Mucosa of stomach (tissue), 1 donor: ENCODE measurements around the gene VCAN.

ENCODE experiments used
- H3K27me3 ChIP-seq: one replicate; pipeline ENCODE4 v1.7.0; 2013; ENCODE audit warnings: mild to moderate bottlenecking, low read length; ENCODE audit not compliant: control insufficient read depth, insufficient read depth
- H3K36me3 ChIP-seq: one replicate; pipeline ENCODE4 v1.7.0; 2013; ENCODE audit warnings: low read length; ENCODE audit not compliant: control insufficient read depth, insufficient read depth
- H3K4me1 ChIP-seq: one replicate; pipeline ENCODE4 v1.7.0; 2013; ENCODE audit warnings: mild to moderate bottlenecking, low read length; ENCODE audit not compliant: control insufficient read depth, insufficient read depth
- H3K4me3 ChIP-seq: one replicate; pipeline ENCODE4 v1.7.0; 2013; ENCODE audit warnings: low read length
- H3K9ac ChIP-seq: one replicate; pipeline ENCODE4 v1.7.0; 2013; ENCODE audit warnings: mild to moderate bottlenecking, low read length, moderate library complexity
- H3K9me3 ChIP-seq: one replicate; pipeline ENCODE4 v1.7.0; 2013; ENCODE audit warnings: mild to moderate bottlenecking, low read length, moderate library complexity; ENCODE audit not compliant: control insufficient read depth
- donor health status: Pancreatic carcinoma.

VCAN gene

DNA sequence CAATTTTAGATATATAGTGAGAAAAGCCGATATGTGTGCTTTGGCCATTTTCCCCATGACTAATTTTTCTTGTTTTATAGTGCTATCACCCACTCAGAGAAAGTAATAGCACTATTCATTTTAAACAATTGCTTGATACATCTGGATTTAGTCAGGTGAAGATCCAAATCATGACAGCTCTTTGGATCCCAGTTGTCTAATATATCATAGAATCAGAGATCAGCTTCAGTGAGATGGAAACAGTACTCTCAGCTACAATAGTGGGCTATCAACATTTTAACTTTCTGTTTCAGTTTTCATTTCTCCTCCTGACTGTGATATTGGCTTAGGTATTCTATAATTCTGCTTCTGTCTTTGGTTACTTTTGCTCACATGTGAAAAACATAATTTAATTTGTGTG is 38.7 kb downstream of the VCAN start:
- Histone ChIP-seq H3K4me1 (no peaks in the 10 kb centered on the region), H3K9me3 (no peaks in the 10 kb centered on the region), H3K36me3 (no peaks in the 10 kb centered on the region), H3K27me3 (no peaks in the 10 kb centered on the region), H3K9ac (no peak overlapping the region), H3K4me3 (no peak overlapping the region)

- no peaks in the 10 kb centered on the region for H3K4me1 ChIP-seq
- H3K36me3 ChIP-seq: no peaks in the 10 kb centered on the region
- no peaks in the 10 kb centered on the region for H3K27me3 ChIP-seq
- H3K9me3 ChIP-seq: no peaks in the 10 kb centered on the region
- H3K4me3 ChIP-seq: no peak overlapping the region
- no peak overlapping the region for H3K9ac ChIP-seq
Measured at GRCh38 chr5:83512061-83512745, 40.7 kb downstream of the VCAN start.

- H3K36me3 ChIP-seq: no peaks in the 10 kb centered on the region
- no peaks in the 10 kb centered on the region for H3K4me1 ChIP-seq
- no peak overlapping the region for H3K9ac ChIP-seq
- no peaks in the 10 kb centered on the region for H3K9me3 ChIP-seq
- H3K4me3 ChIP-seq: no peak overlapping the region
- H3K27me3 ChIP-seq: no peaks in the 10 kb centered on the region
Measured at GRCh38 chr5:83513081-83513480, 41.5 kb downstream of the VCAN start.

DNA sequence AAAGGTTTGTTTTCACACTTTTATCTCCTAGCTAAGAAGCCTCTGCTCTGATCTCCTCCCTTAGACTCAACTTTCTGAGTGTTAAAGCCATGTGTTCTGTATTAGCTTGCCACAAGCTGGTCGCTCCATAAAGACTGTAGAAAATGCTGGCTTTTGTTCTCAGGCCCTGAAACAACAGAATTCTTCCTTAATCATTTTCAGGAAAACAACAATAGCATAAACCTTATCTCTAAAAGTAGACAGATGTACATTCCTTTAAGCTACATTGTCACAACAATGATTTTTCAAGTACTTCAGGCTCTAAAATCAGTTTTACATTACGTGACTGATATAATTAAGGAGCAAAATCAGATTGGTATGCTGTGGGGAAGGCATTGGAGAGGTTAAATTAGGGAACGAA is 41.9 kb downstream of the VCAN start:
- Histone ChIP-seq H3K4me3 (no peak overlapping the region), H3K27me3 (no peaks in the 10 kb centered on the region), H3K36me3 (no peaks in the 10 kb centered on the region), H3K9me3 (no peaks in the 10 kb centered on the region), H3K4me1 (no peaks in the 10 kb centered on the region), H3K9ac (no peak overlapping the region)

DNA sequence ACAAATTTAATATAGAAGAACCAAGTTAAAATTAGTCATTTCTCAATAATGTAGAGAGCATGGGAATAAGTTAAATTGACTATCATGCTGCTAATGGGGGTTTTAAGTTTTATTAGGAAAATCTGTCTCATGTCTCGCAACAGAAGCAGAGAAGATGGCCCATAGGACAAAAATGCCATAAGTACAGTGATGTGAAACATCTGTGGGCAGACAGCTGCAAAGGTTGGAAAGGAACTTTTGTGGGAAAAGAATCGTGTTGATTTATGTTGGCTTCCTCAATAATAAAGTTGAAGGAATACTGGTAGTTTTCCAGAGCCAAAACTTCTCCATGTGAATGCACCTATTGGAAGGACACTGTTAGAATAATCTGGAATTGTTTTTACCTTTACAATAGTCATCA is 44.8 kb downstream of the VCAN start:
- Histone ChIP-seq H3K9me3 (no peaks in the 10 kb centered on the region), H3K4me1 (no peaks in the 10 kb centered on the region), H3K27me3 (no peaks in the 10 kb centered on the region), H3K4me3 (no peak overlapping the region), H3K9ac (no peak overlapping the region), H3K36me3 (no peaks in the 10 kb centered on the region)

DNA sequence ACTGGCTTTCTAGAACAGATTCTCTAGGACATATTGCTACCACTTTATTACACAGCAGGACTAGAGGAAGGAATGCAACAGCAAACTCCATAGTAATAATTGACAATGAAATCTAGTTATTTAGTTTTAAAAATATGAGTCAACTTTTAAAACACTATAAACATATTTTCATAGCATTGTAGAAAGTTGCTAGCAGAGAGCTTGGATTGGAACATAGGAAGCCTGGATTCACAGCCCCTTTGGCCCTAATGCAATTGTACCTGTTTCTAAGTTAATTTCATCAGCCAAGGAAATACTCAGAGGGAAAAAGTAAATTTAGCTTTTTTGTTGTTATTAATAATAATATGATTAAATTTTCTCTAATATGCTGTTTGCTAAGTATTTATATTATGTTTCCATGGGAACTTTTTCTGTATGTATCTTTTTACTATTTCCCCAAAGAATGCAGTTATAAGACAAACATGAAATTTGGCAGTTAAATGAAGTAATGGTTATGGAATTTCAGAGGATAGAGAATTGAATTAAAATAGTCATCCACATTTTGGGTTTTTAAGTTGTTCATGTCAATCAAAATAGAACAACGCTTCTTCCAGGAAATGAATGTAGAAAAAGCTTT is 45.6 kb downstream of the VCAN start:
- no peaks in the 10 kb centered on the region for H3K9me3 ChIP-seq
- no peaks in the 10 kb centered on the region for H3K36me3 ChIP-seq
- no peak overlapping the region for H3K4me3 ChIP-seq
- H3K4me1 ChIP-seq: no peaks in the 10 kb centered on the region
- H3K9ac ChIP-seq: no peak overlapping the region
- no peaks in the 10 kb centered on the region for H3K27me3 ChIP-seq

GRCh38 chr5:83517688-83518085 is 46.1 kb downstream of the VCAN start:
- no peaks in the 10 kb centered on the region for H3K4me1 ChIP-seq
- H3K9me3 ChIP-seq: no peaks in the 10 kb centered on the region
- H3K9ac ChIP-seq: no peak overlapping the region
- no peaks in the 10 kb centered on the region for H3K27me3 ChIP-seq
- no peaks in the 10 kb centered on the region for H3K36me3 ChIP-seq
- H3K4me3 ChIP-seq: no peak overlapping the region

GRCh38 chr5:83518319-83519061 is 46.9 kb downstream of the VCAN start:
- Histone ChIP-seq H3K4me1 (no peaks in the 10 kb centered on the region), H3K4me3 (no peak overlapping the region), H3K9ac (no peak overlapping the region), H3K36me3 (no peaks in the 10 kb centered on the region), H3K9me3 (no peaks in the 10 kb centered on the region), H3K27me3 (no peaks in the 10 kb centered on the region)

GRCh38 chr5:83522446-83522845 is 50.9 kb downstream of the VCAN start:
- no peaks in the 10 kb centered on the region for H3K27me3 ChIP-seq
- no peak overlapping the region for H3K4me3 ChIP-seq

GRCh38 chr5:83523929-83524328 is 52.4 kb downstream of the VCAN start:
- H3K36me3 ChIP-seq: no peaks in the 10 kb centered on the region
- no peak overlapping the region for H3K4me3 ChIP-seq
- no peak overlapping the region for H3K9ac ChIP-seq
- H3K9me3 ChIP-seq: no peaks in the 10 kb centered on the region
- no peaks in the 10 kb centered on the region for H3K4me1 ChIP-seq
- H3K27me3 ChIP-seq: no peaks in the 10 kb centered on the region

More at GRCh38 chr5:83522446-83522845, 50.9 kb downstream of the VCAN start:
- Histone ChIP-seq H3K9ac (no peak overlapping the region), H3K36me3 (no peaks in the 10 kb centered on the region), H3K4me1 (no peaks in the 10 kb centered on the region), H3K9me3 (no peaks in the 10 kb centered on the region)

DNA sequence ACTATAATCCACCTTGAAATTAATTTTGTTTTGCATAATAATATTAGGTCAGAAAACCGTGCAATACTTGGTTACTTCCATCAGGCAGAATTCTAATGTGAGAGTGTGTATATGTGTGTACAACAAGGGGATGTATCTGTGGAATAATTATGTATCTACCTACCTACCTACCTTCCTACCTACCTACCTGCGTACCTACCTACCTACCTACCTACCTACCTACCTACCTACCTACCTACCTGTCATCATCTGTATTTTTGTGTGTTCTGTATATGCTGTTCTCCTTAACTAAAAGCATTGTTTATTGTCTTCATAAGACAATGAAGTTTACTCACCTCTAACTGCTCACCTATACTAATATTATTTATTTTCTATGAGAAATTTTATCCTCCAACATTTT is 52.8 kb downstream of the VCAN start:
- Histone ChIP-seq H3K4me1 (no peaks in the 10 kb centered on the region), H3K36me3 (no peaks in the 10 kb centered on the region), H3K27me3 (no peaks in the 10 kb centered on the region), H3K4me3 (no peak overlapping the region), H3K9ac (no peak overlapping the region), H3K9me3 (no peaks in the 10 kb centered on the region)

DNA sequence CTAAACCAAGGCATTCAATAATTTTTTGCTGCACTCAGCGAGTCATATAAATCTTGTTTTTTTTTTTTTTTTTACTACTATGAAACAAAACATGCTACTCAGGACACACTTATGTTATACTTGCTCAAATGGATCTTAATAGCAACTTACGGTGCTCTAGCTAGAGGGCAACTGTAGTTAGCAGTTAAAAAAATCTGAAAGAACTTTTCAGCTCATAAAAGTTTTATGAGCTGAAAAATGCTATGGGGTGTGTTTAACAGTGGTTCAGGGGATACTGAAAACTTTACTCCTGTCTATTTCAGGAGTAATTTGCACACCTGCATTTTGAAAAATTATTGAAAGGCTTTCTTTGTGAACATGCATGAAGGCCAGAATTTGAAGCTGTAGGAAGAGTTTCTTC is 53.4 kb downstream of the VCAN start:
- Histone ChIP-seq H3K4me1 (no peaks in the 10 kb centered on the region), H3K9ac (no peak overlapping the region), H3K9me3 (no peaks in the 10 kb centered on the region), H3K4me3 (no peak overlapping the region), H3K27me3 (no peaks in the 10 kb centered on the region), H3K36me3 (no peaks in the 10 kb centered on the region)
